GM12873 (cell line): Measurements from ENCODE around the gene PODN.

Experiments used
- CTCF ChIP-seq: IDR thresholded peaks from 2 replicates; pipeline ENCODE4 v1.5.1; 2012; ENCODE audit warnings: low read depth, mild to moderate bottlenecking, moderate library complexity, low read length, control low read depth; ENCODE audit not compliant: insufficient read depth; ENCODE audit errors: missing control alignments

The PODN gene

GRCh38 chr1:53093451-53093754 is 31.4 kb downstream of the PODN start:
- no peak for TF ChIP-seq CTCF

GRCh38 chr1:53093778-53094532 is 31.9 kb downstream of the PODN start:
- TF ChIP-seq CTCF: no peak

GRCh38 chr1:53094533-53094919 is 32.5 kb downstream of the PODN start:
- TF ChIP-seq CTCF: no peak

- no peak for TF ChIP-seq CTCF
These were observed 42.4 kb downstream of the PODN start for GRCh38 chr1:53104289-53104913.

GRCh38 chr1:53107090-53107489 is 45.1 kb downstream of the PODN start:
- no peak for TF ChIP-seq CTCF

- TF ChIP-seq CTCF: no peak
These were observed 45.7 kb downstream of the PODN start for GRCh38 chr1:53107570-53108322.
